GM20431 (cell line): ENCODE data around the gene SYNE1.

Experiments used
- in situ Hi-C: fragments of 300-500 bp; cut with MseI, MboI; formaldehyde crosslinking; loops from one replicate; pipeline ENCODE4 v1.15.0; 2020; ENCODE audit warnings: low sequenced_read_pairs; ENCODE audit not compliant: unreplicated experiment

Gene SYNE1

GRCh38 chr6:152212437-152212836, 424.7 kb downstream of the SYNE1 start:
- in situ Hi-C loops: no loop called here

- in situ Hi-C loops: no loop called here
These were observed 428.0 kb downstream of the SYNE1 start for GRCh38 chr6:152209211-152209610.

- in situ Hi-C loops: no loop called here
These were observed 429.0 kb downstream of the SYNE1 start for GRCh38 chr6:152207915-152208714.

GRCh38 chr6:152206072-152206818, 430.9 kb downstream of the SYNE1 start:
- in situ Hi-C loops: no loop called here

- in situ Hi-C loops: no loop called here
These were observed 432.6 kb downstream of the SYNE1 start for GRCh38 chr6:152204591-152204990.

GRCh38 chr6:152201120-152201519, 436.0 kb downstream of the SYNE1 start:
- in situ Hi-C loops: no loop called here

- in situ Hi-C loops: no loop called here
These were observed 441.3 kb downstream of the SYNE1 start for GRCh38 chr6:152195896-152196295.

- in situ Hi-C loops: no loop called here
These were observed 447.4 kb downstream of the SYNE1 start for GRCh38 chr6:152189736-152190135.

GRCh38 chr6:152188011-152188410, 449.2 kb downstream of the SYNE1 start:
- in situ Hi-C loops: no loop called here

GRCh38 chr6:152186840-152187239, 450.3 kb downstream of the SYNE1 start:
- in situ Hi-C loops: no loop called here

GRCh38 chr6:152184917-152185574, 452.1 kb downstream of the SYNE1 start:
- in situ Hi-C loops: no loop called here

- in situ Hi-C loops: no loop called here
These were observed 452.6 kb downstream of the SYNE1 start for GRCh38 chr6:152184573-152184916.

GRCh38 chr6:152180601-152181000, 456.6 kb downstream of the SYNE1 start:
- in situ Hi-C loops: no loop called here

GRCh38 chr6:152176268-152176667, 460.9 kb downstream of the SYNE1 start:
- in situ Hi-C loops: no loop called here

GRCh38 chr6:152173957-152174356, 463.2 kb downstream of the SYNE1 start:
- in situ Hi-C loops: no loop called here

- in situ Hi-C loops: no loop called here
These were observed 463.8 kb downstream of the SYNE1 start for GRCh38 chr6:152173321-152173720.

- in situ Hi-C loops: no loop called here
These were observed 466.2 kb downstream of the SYNE1 start for GRCh38 chr6:152170702-152171667.

GRCh38 chr6:152170313-152170701, 466.9 kb downstream of the SYNE1 start:
- in situ Hi-C loops: no loop called here

- in situ Hi-C loops: no loop called here
These were observed 469.2 kb downstream of the SYNE1 start for GRCh38 chr6:152167641-152168603.
